K562 (cell line): Measurements from ENCODE around the gene ZMYND8. TPM values are rescaled to one million over a fixed set of nuclear protein-coding genes. Genes with fewer than 3 reads are reported as not detected.

Experiments
- CHD1 ChIP-seq: fragments of 200-600 bp; sonication (generic); IDR thresholded peaks from one replicate; pipeline ENCODE4 v1.6.1; 2012; ENCODE audit warnings: mild to moderate bottlenecking, moderate library complexity, low read length, inconsistent platforms
- CHD4 ChIP-seq: fragments of 200-600 bp; sonication (generic); IDR thresholded peaks from 3 replicates; pipeline ENCODE4 v1.6.1; 2012; ENCODE audit warnings: low read depth, mild to moderate bottlenecking, mixed read lengths, low read length, inconsistent platforms; ENCODE audit not compliant: insufficient read depth, insufficient replicate concordance, poor library complexity, severe bottlenecking
- RREB1 ChIP-seq: fragments of 250-450 bp; sonication (Bioruptor Pico); IDR thresholded peaks from 2 replicates; pipeline ENCODE4 v1.4.0; 2020
- polyA plus RNA-seq, 8 experiments: library from polyadenylated mRNA; depleted of rRNA in 4 of 8; stranded (reverse) in 5 of 8; unstranded in 3 of 8; fragments of >200 nt; fragmentation: Nextera tagmentation in 2 of 8; fragmentation: Illumina TruSeq in 1 of 8; extraction: Ambion mirVana in 2 of 8; extraction: Trizol in 1 of 8; gene quantifications; 2 replicates each; pipeline versions ENCODE4 v1.2.1 to v1.2.3, GENCODE V29; 2011 to 2014; ENCODE audit warnings: inconsistent platforms in 1 of 8, missing spikeins in 1 of 8
- total RNA-seq, 7 experiments: library from RNA; depleted of rRNA in 6 of 7; stranded (reverse); fragments of >200 nt in 6 of 7; fragmentation: Illumina TruSeq in 2 of 7; extraction: Trizol in 2 of 7; gene quantifications; 2 replicates each; pipeline versions ENCODE4 v1.2.1 to v1.2.3, GENCODE V29; 2011 to 2021; ENCODE audit warnings: low replicate concordance in 1 of 7

Gene ZMYND8
- total and polyA plus RNA-seq, 9 of the 15 experiments (the other 6 are each of a cell fraction or from before 2014, with no cell fraction given): 31.8 to 148 (median 71.9) TPM

GRCh38 chr20:47325242-47325641, 31.3 kb downstream of the ZMYND8 start (continued):
- no peak for TF ChIP-seq RREB1 (CRISPR knock-in tag)
- TF ChIP-seq CHD4: no peak
- no peak for TF ChIP-seq CHD1
